HCT116 (cell line): ENCODE data around the gene ARHGAP40. TPM values are rescaled to one million over a fixed set of nuclear protein-coding genes. Genes with fewer than 3 reads are reported as not detected.

Experiments used
- ATAC-seq: fragments of 200-7000 bp; cut with Tn5 transposase; 2 replicates; pipeline ENCODE4 v1.9.1; 2020; ENCODE audit warnings: mild to moderate bottlenecking, moderate library complexity
- BruUV-seq: library from RNA; stranded (reverse); fragments of 400-500 nt; replicated peaks from 2 replicates; lab custom pipeline; 2021; lab: Mats Ljungman, UMichigan
- CTCF ChIA-PET: fragments of 300-600 bp; sonication (Branson Sonifier 250); formaldehyde crosslinking; loops from one replicate; lab custom pipeline; 2021; ENCODE audit warnings: antibody characterized with exemption; lab: Charles Lee
- POLR2A ChIA-PET: fragments of 300-600, 350-600 bp; sonication (Branson Sonifier 250); formaldehyde crosslinking; loops from one replicate; lab custom pipeline; 2021; ENCODE audit warnings: antibody characterized with exemption; lab: Charles Lee
- RAD21 ChIA-PET, 2 experiments: fragments of 300-600 bp; sonication (Branson Sonifier 250); formaldehyde crosslinking; loops; one replicate each; lab custom pipeline; 2023; ENCODE audit warnings: low total read pairs in 2 of 2; ENCODE audit not compliant: uncharacterized antibody in 2 of 2, unreplicated experiment in 2 of 2, low non-redundant PET in 1 of 2; lab: Charles Lee
- DNase-seq: peaks from one replicate; pipeline ENCODE4 v3.0.0-alpha.2; 2010; ENCODE audit warnings: low read depth, low spot score
- H2AFZ ChIP-seq: fragments of 200-600 bp; shearing (Covaris generic), sonication (generic); 2 replicates; pipeline ENCODE4 v1.6.1; 2017; ENCODE audit warnings: low read depth, mixed run types, mixed read lengths, antibody characterized with exemption, low read length; ENCODE audit not compliant: poor library complexity, severe bottlenecking
- H3K27ac ChIP-seq: 2 replicates; pipeline ENCODE4 v1.5.1; 2012; ENCODE audit warnings: low read depth, low read length
- H3K27me3 ChIP-seq: fragments of 200-600 bp; sonication (generic); 2 replicates; pipeline ENCODE4 v1.6.1; 2016; ENCODE audit warnings: mixed run types, low read length, mixed read lengths; ENCODE audit not compliant: insufficient read depth
- H3K36me3 ChIP-seq, 2 experiments: fragments of 200-500 bp in 1 of 2; fragments of 200-600 bp in 1 of 2; sonication (Bioruptor generic) in 1 of 2; sonication (generic) in 1 of 2; 2 replicates each; pipeline versions ENCODE4 v1.5.1 to v1.6.1; 2014 to 2016; ENCODE audit warnings: low read length in 2 of 2, inconsistent platforms in 1 of 2, mixed read lengths in 1 of 2, mixed run types in 1 of 2; ENCODE audit not compliant: insufficient read depth in 2 of 2, control insufficient read depth in 1 of 2
- H3K4me1 ChIP-seq, 2 experiments: fragments of 200-600 bp in 1 of 2; sonication (generic) in 1 of 2; 2 replicates each; pipeline versions ENCODE4 v1.5.1 to v1.6.1; 2012 to 2017; ENCODE audit warnings: low read length in 2 of 2, inconsistent platforms in 1 of 2, mild to moderate bottlenecking in 1 of 2, mixed read lengths in 1 of 2, mixed run types in 1 of 2, moderate library complexity in 1 of 2; ENCODE audit not compliant: insufficient read depth in 2 of 2, control insufficient read depth in 1 of 2
- H3K4me2 ChIP-seq: fragments of 200-600 bp; sonication (generic); 2 replicates; pipeline ENCODE4 v1.6.1; 2017; ENCODE audit warnings: mixed run types, low read length, mixed read lengths
- H3K4me3 ChIP-seq, 2 experiments: fragments of 200-600 bp in 1 of 2; sonication (generic) in 1 of 2; replicated peaks in 1 of 2; 2 replicates each; pipeline ENCODE4 v1.5.1; 2011 to 2016; ENCODE audit warnings: low read length in 2 of 2, control low read depth in 1 of 2, low read depth in 1 of 2, mild to moderate bottlenecking in 1 of 2, mixed read lengths in 1 of 2, mixed run types in 1 of 2
- H3K79me2 ChIP-seq: fragments of 200-600 bp; sonication (generic); 2 replicates; pipeline ENCODE4 v1.6.1; 2017; ENCODE audit warnings: mild to moderate bottlenecking, mixed run types, low read length, moderate library complexity, mixed read lengths; ENCODE audit not compliant: insufficient read depth
- H3K9ac ChIP-seq: fragments of 200-600 bp; sonication (generic); 2 replicates; pipeline ENCODE4 v1.6.1; 2016; ENCODE audit warnings: low read length, mixed read lengths
- H3K9me2 ChIP-seq: fragments of 200-600 bp; sonication (generic), shearing (Covaris generic); 2 replicates; pipeline ENCODE4 v1.6.1; 2017; ENCODE audit warnings: mixed run types, mild to moderate bottlenecking, moderate library complexity; ENCODE audit not compliant: insufficient read depth
- H3K9me3 ChIP-seq, 2 experiments: fragments of 200-500 bp in 1 of 2; fragments of 200-600 bp in 1 of 2; sonication (Bioruptor generic) in 1 of 2; sonication (generic) in 1 of 2; 2 replicates each; pipeline ENCODE4 v1.6.1; 2014 to 2017; ENCODE audit warnings: low read length in 2 of 2, mixed read lengths in 2 of 2, inconsistent platforms in 1 of 2, low read depth in 1 of 2, mild to moderate bottlenecking in 1 of 2, mixed run types in 1 of 2, moderate library complexity in 1 of 2; ENCODE audit not compliant: control insufficient read depth in 1 of 2, insufficient read depth in 1 of 2
- H4K20me1 ChIP-seq: fragments of 200-600 bp; sonication (generic), shearing (Covaris generic); 2 replicates; pipeline ENCODE4 v1.6.1; 2017; ENCODE audit warnings: mixed run types, mild to moderate bottlenecking, moderate library complexity; ENCODE audit not compliant: insufficient read depth
- ATF3 ChIP-seq: IDR thresholded peaks from 2 replicates; pipeline ENCODE4 v1.6.1; 2012
- CBX3 ChIP-seq: IDR thresholded peaks from 2 replicates; pipeline ENCODE4 v1.6.1; 2012; ENCODE audit warnings: low read depth
- CEBPB ChIP-seq: IDR thresholded peaks from 2 replicates; pipeline ENCODE4 v1.6.1; 2012; ENCODE audit warnings: low read depth
- EGR1 ChIP-seq: IDR thresholded peaks from 2 replicates; pipeline ENCODE4 v1.6.1; 2012; ENCODE audit warnings: low read depth
- EZH2 ChIP-seq: fragments of 200-600 bp; sonication (generic); IDR thresholded peaks from 2 replicates; pipeline ENCODE4 v1.6.1; 2017; ENCODE audit warnings: antibody characterized with exemption, mixed run types
- EZH2phosphoT487 ChIP-seq: fragments of 200-600 bp; IDR thresholded peaks from 2 replicates; pipeline ENCODE4 v1.6.1; 2018; ENCODE audit warnings: antibody characterized with exemption, borderline replicate concordance
- MAX ChIP-seq: IDR thresholded peaks from 2 replicates; pipeline ENCODE4 v1.6.1; 2012
- POLR2A ChIP-seq: IDR thresholded peaks from 2 replicates; pipeline ENCODE4 v1.7.0; 2011; ENCODE audit warnings: borderline replicate concordance; ENCODE audit not compliant: insufficient read depth, insufficient read length; ENCODE audit errors: extremely low read depth
- RAD21 ChIP-seq: IDR thresholded peaks from 2 replicates; pipeline ENCODE4 v1.6.1; 2012; ENCODE audit warnings: low read depth, mild to moderate bottlenecking
- REST ChIP-seq: IDR thresholded peaks from 2 replicates; pipeline ENCODE4 v1.6.1; 2012; ENCODE audit warnings: low read depth
- SIN3A ChIP-seq: IDR thresholded peaks from 2 replicates; pipeline ENCODE4 v1.6.1; 2012; ENCODE audit warnings: low read depth
- SP1 ChIP-seq: IDR thresholded peaks from 2 replicates; pipeline ENCODE4 v1.6.1; 2012; ENCODE audit warnings: low read depth
- SRF ChIP-seq: IDR thresholded peaks from 2 replicates; pipeline ENCODE4 v1.6.1; 2012; ENCODE audit warnings: low read depth
- TCF7L2 ChIP-seq: IDR thresholded peaks from 2 replicates; pipeline ENCODE4 v1.7.0; 2011; ENCODE audit warnings: borderline replicate concordance, inconsistent platforms; ENCODE audit not compliant: insufficient read depth, insufficient read length; ENCODE audit errors: extremely low read depth
- YY1 ChIP-seq: IDR thresholded peaks from 2 replicates; pipeline ENCODE4 v1.6.1; 2011; ENCODE audit warnings: low read length, low read depth, moderate library complexity, mild to moderate bottlenecking; ENCODE audit not compliant: insufficient replicate concordance; ENCODE audit errors: extremely low read depth
- ZBTB33 ChIP-seq: IDR thresholded peaks from 2 replicates; pipeline ENCODE4 v1.6.1; 2011; ENCODE audit warnings: mild to moderate bottlenecking, low read length, moderate library complexity; ENCODE audit not compliant: insufficient replicate concordance; ENCODE audit errors: extremely low read depth
- ZFX ChIP-seq: fragments of 450-650 bp; IDR thresholded peaks from 2 replicates; pipeline ENCODE4 v1.6.1; 2017
- ZNF274 ChIP-seq: fragments of 200-500 bp; sonication (Bioruptor generic); IDR thresholded peaks from 2 replicates; pipeline ENCODE4 v1.6.1; 2014; ENCODE audit warnings: mild to moderate bottlenecking, low read depth, low read length, inconsistent platforms
- intact Hi-C: fragments of 100-400 bp; cut with micrococcal nuclease; formaldehyde crosslinking; loops from 2 replicates; pipeline ENCODE4 v1.10.0; 2022
- total RNA-seq: library from RNA; stranded (reverse); gene quantifications from one replicate; pipeline ENCODE4 v1.2.1, GENCODE V29; 2021; ENCODE audit not compliant: unreplicated experiment

ARHGAP40 gene
- total RNA-seq, 1 experiment from 2014 or later = 3.4 TPM

- no peak overlapping the region for H3K4me2 ChIP-seq
- no peaks in the 10 kb centered on the region for H3K79me2 ChIP-seq
- no peaks in the 10 kb centered on the region for H3K9me3 ChIP-seq
- no peaks in the 10 kb centered on the region for H3K9me2 ChIP-seq
- H3K4me3 ChIP-seq = no peak overlapping the region
- no peak overlapping the region for H3K9ac ChIP-seq
- TSS peak; percentile 20 for BruUV-seq
- CTCF ChIA-PET = no interaction called here
- no peak for TF ChIP-seq ZBTB33
- TF ChIP-seq SRF = no peak
- TF ChIP-seq CBX3 = no peak
- no peak for TF ChIP-seq MAX
- no peak for TF ChIP-seq ZFX
- no peak for TF ChIP-seq EZH2
- TF ChIP-seq ATF3 = no peak
- no peak for TF ChIP-seq CEBPB
- no peak for TF ChIP-seq REST
- TF ChIP-seq TCF7L2 = no peak
- TF ChIP-seq ZNF274 = no peak
- no peak for TF ChIP-seq SP1
- TF ChIP-seq EZH2phosphoT487 = no peak
- no peak for TF ChIP-seq RAD21
- no peak for TF ChIP-seq POLR2A
- TF ChIP-seq SIN3A = no peak
- no peak for TF ChIP-seq YY1
- no peak for TF ChIP-seq EGR1
- TF ChIP-seq, all 23 proteins: peak for 0
- no peak overlapping the region for H3K27ac ChIP-seq
- no peak overlapping the region for H2AFZ ChIP-seq
- intact Hi-C loops = no loop called here
- H3K36me3 ChIP-seq = no peaks in the 10 kb centered on the region
- DNase-seq (no peak), ATAC-seq (no peak)
- H3K27me3 ChIP-seq = 0 out of 2 replicates have a peak, but pooled peaks cover 3% of the 10 kb centered on the region
- no peaks in the 10 kb centered on the region for H3K4me1 ChIP-seq
- ChIA-PET POLR2A (no interaction called here), RAD21 (no interaction called here)
- no peaks in the 10 kb centered on the region for H4K20me1 ChIP-seq
Observed at GRCh38 chr20:38581830-38582358, 19.7 kb upstream of the ARHGAP40 start.
